ENCODE data around the gene GARIN1A. TPM values are rescaled to one million over a fixed set of nuclear protein-coding genes. Genes with fewer than 3 reads are reported as not detected.

GARIN1A gene
- total RNA-seq, 6 experiments from 2014 or later = 0.06 to 1.3 (median 0.48) TPM

- 88% methylated on average over 8 of the region's 8 CpGs for WGBS (ENCODE audit: insufficient coverage, low coverage, low lambda C conversion rate, missing lambda C conversion rate)
- Histone ChIP-seq H3K36me3 (no peaks in the 10 kb centered on the region), H3K27ac (no peak overlapping the region), H3K9me3 (no peaks in the 10 kb centered on the region), H3K4me3 (no peak overlapping the region), H3K4me1 (no peaks in the 10 kb centered on the region), H3K27me3 (no peaks in the 10 kb centered on the region)
- no peak for ATAC-seq
- TF ChIP-seq CTCF (IDR thresholded peaks at IDR 0.05) (peak in 2 of 4 donors; percentile 14 to 23), POLR2A (IDR thresholded peaks at IDR 0.05) (no peak)
- DNase-seq = no peak
- intact Hi-C loops (cut with DNase I) = no loop called here
Measured at GRCh38 chr7:128666200-128666599, 5.9 kb upstream of the GARIN1A start.

- H3K27ac ChIP-seq = no peak overlapping the region
- intact Hi-C loops (cut with DNase I) = no loop called here
- TF ChIP-seq POLR2A (IDR thresholded peaks at IDR 0.05) (no peak), CTCF (IDR thresholded peaks at IDR 0.05) (peak; percentile 4 to 37 (median 30))
Measured at GRCh38 chr7:128672927-128673517, 930 bp downstream of the GARIN1A start.

GRCh38 chr7:128673571-128673970 is 1.5 kb downstream of the GARIN1A start:
- Histone ChIP-seq H3K36me3 (no peaks in the 10 kb centered on the region), H3K4me1 (no peaks in the 10 kb centered on the region), H3K4me3 (no peak overlapping the region), H3K27me3 (no peaks in the 10 kb centered on the region), H3K27ac (no peak overlapping the region), H3K9me3 (no peaks in the 10 kb centered on the region)
- WGBS (ENCODE audit: insufficient coverage, low coverage, low lambda C conversion rate, missing lambda C conversion rate) = 72% methylated on average over 3 of the region's 6 CpGs
- TF ChIP-seq POLR2A (IDR thresholded peaks at IDR 0.05) (no peak), CTCF (IDR thresholded peaks at IDR 0.05) (no peak)
- ATAC-seq = no peak
- DNase-seq = no peak
- intact Hi-C loops (cut with DNase I) = no loop called here

More at GRCh38 chr7:128672927-128673517, 930 bp downstream of the GARIN1A start:
- ATAC-seq (peak; percentile 38 to 58 (median 52)), DNase-seq (no peak)
- H3K36me3 ChIP-seq = no peaks in the 10 kb centered on the region
- no peaks in the 10 kb centered on the region for H3K4me1 ChIP-seq
- H3K9me3 ChIP-seq = no peaks in the 10 kb centered on the region
- 12% methylated on average over 7 of the region's 7 CpGs for WGBS (ENCODE audit: insufficient coverage, low coverage, low lambda C conversion rate, missing lambda C conversion rate)
- no peaks in the 10 kb centered on the region for H3K27me3 ChIP-seq
- H3K4me3 ChIP-seq = no peak overlapping the region

GRCh38 chr7:128676665-128677064 is 4.6 kb downstream of the GARIN1A start:
- no peak for TF ChIP-seq POLR2A (IDR thresholded peaks at IDR 0.05)
- no peak for TF ChIP-seq CTCF (IDR thresholded peaks at IDR 0.05)
- Histone ChIP-seq H3K27ac (no peak overlapping the region), H3K4me3 (no peak overlapping the region), H3K9me3 (no peaks in the 10 kb centered on the region), H3K36me3 (no peaks in the 10 kb centered on the region), H3K4me1 (no peaks in the 10 kb centered on the region), H3K27me3 (no peaks in the 10 kb centered on the region)
- DNase-seq (no peak), ATAC-seq (no peak)
- 44% methylated on average over 2 of the region's 4 CpGs for WGBS (ENCODE audit: insufficient coverage, low coverage, low lambda C conversion rate, missing lambda C conversion rate)
- intact Hi-C loops (cut with DNase I) = no loop called here
